Posterior vena cava (tissue), 2 donors: ENCODE results near the gene LITAF. TPM values are rescaled to one million over a fixed set of nuclear protein-coding genes. Genes with fewer than 3 reads are reported as not detected.
"Not testable (repeated sequence)": the region's sequence is repeated elsewhere in the genome, so short reads cannot be mapped to it uniquely, and the experiment has no call there.

Experiments used
- DNase-seq: peaks from one replicate; pipeline ENCODE4 v3.0.0-alpha.2; 2020; ENCODE audit warnings: low spot score
- intact Hi-C, 2 donors: fragments of 100-400 bp; cut with DNase I; formaldehyde crosslinking; loops; one replicate each; pipeline versions ENCODE4 v1.14.1 to v1.14.2; 2022 to 2023
- total RNA-seq, 2 donors: library from RNA; stranded (reverse); fragmentation: NEBNext Ultra II Directional; extraction: Animal tissue kit (Norgen Biotek cat#: 25700); gene quantifications; one replicate each; pipeline ENCODE4 v1.2.1, GENCODE V29; 2021
- donor health status: DM: yes; HTN: yes; CAD: no.
- donor health status: DM: yes; HTN: yes; CAD: no.

The LITAF gene
- total RNA-seq, 2 donors from 2014 or later, result 70.0 to 76.4 TPM

GRCh38 chr16:11511801-11512200, 74.9 kb downstream of the LITAF start:
- no peak for DNase-seq
- intact Hi-C loops, result no loop called here

- no peak for DNase-seq
- intact Hi-C loops, result no loop called here
These were observed 75.4 kb downstream of the LITAF start for GRCh38 chr16:11511328-11511727.

- DNase-seq, result no peak
- intact Hi-C loops, result no loop called here
These were observed 76.3 kb downstream of the LITAF start for GRCh38 chr16:11510178-11510973.

- DNase-seq, result no peak
- intact Hi-C loops, result no loop called here
These were observed 78.7 kb downstream of the LITAF start for GRCh38 chr16:11507991-11508390.

GRCh38 chr16:11507350-11507749, 79.4 kb downstream of the LITAF start:
- peak; percentile 24 for DNase-seq
- intact Hi-C loops, result no loop called here

GRCh38 chr16:11506741-11507305, 79.9 kb downstream of the LITAF start:
- intact Hi-C loops, result no loop called here
- peak; percentile 73 for DNase-seq

- peak; percentile 51 for DNase-seq
- intact Hi-C loops, result not testable (repeated sequence)
These were observed 82.5 kb downstream of the LITAF start for GRCh38 chr16:11504261-11504660.

GRCh38 chr16:11503566-11503965, 83.2 kb downstream of the LITAF start:
- intact Hi-C loops, result no loop called here

GRCh38 chr16:11502239-11502638, 84.5 kb downstream of the LITAF start:
- DNase-seq, result no peak
- intact Hi-C loops, result no loop called here

More at GRCh38 chr16:11503566-11503965, 83.2 kb downstream of the LITAF start:
- DNase-seq, result peak; percentile 69

GRCh38 chr16:11501632-11502031, 85.1 kb downstream of the LITAF start:
- peak; percentile 43 for DNase-seq
- intact Hi-C loops, result no loop called here

- DNase-seq, result peak; percentile 74
- intact Hi-C loops, result no loop called here
These were observed 85.9 kb downstream of the LITAF start for GRCh38 chr16:11500700-11501346.

GRCh38 chr16:11499295-11500089, 87.2 kb downstream of the LITAF start:
- peak; percentile 47 for DNase-seq
- intact Hi-C loops, result no loop called here

GRCh38 chr16:11498683-11499082, 88.0 kb downstream of the LITAF start:
- no peak for DNase-seq
- intact Hi-C loops, result no loop called here

- intact Hi-C loops, result no loop called here
- DNase-seq, result peak; percentile 83
These were observed 88.8 kb downstream of the LITAF start for GRCh38 chr16:11497851-11498289.

Other genes with a start within 250 kb of the LITAF start
- 1 to 10 TPM in 1 of 2 donors, under 1 TPM in 1; 0.67 to 1.4 TPM for gene RMI2, start 241.5 kb downstream of the LITAF start, total RNA-seq
- 10 to 100 TPM; 17.9 to 19.7 TPM for gene SNN, start 81.5 kb upstream of the LITAF start, total RNA-seq
- 10 to 100 TPM; 32.9 to 34.4 TPM for gene TXNDC11, start 155.9 kb upstream of the LITAF start, total RNA-seq
- gene ZC3H7A, start 210.3 kb upstream of the LITAF start, total RNA-seq, result 10 to 100 TPM; 51.2 to 60.9 TPM